ENCODE results near the gene TGFBR3.

Gene TGFBR3

GRCh38 chr1:91830242-91831131 is 55.5 kb downstream of the TGFBR3 start:
- no peak overlapping the region for H3K4me3 Mint-ChIP-seq
- peaks cover 10% of the 10 kb centered on the region for H3K4me1 Mint-ChIP-seq (ENCODE audit: low read depth)
- H3K9me3 Mint-ChIP-seq = no peaks in the 10 kb centered on the region
- H3K36me3 Mint-ChIP-seq (ENCODE audit: low read depth) = no peaks in the 10 kb centered on the region
- H3K27me3 Mint-ChIP-seq (ENCODE audit: low read depth) = peaks cover 6% of the 10 kb centered on the region
- H3K27ac Mint-ChIP-seq = no peak overlapping the region

- no peak overlapping the region for H3K4me3 Mint-ChIP-seq
- no peaks in the 10 kb centered on the region for H3K9me3 Mint-ChIP-seq
- peaks cover 10% of the 10 kb centered on the region for H3K4me1 Mint-ChIP-seq (ENCODE audit: low read depth)
- H3K27me3 Mint-ChIP-seq (ENCODE audit: low read depth) = no peaks in the 10 kb centered on the region
- no peak overlapping the region for H3K27ac Mint-ChIP-seq
- no peaks in the 10 kb centered on the region for H3K36me3 Mint-ChIP-seq (ENCODE audit: low read depth)
Observed at GRCh38 chr1:91829293-91830153, 56.4 kb downstream of the TGFBR3 start.

- no peaks in the 10 kb centered on the region for H3K27me3 Mint-ChIP-seq (ENCODE audit: low read depth)
- peaks cover 10% of the 10 kb centered on the region for H3K4me1 Mint-ChIP-seq (ENCODE audit: low read depth)
- no peaks in the 10 kb centered on the region for H3K9me3 Mint-ChIP-seq
- no peaks in the 10 kb centered on the region for H3K36me3 Mint-ChIP-seq (ENCODE audit: low read depth)
- no peak overlapping the region for H3K27ac Mint-ChIP-seq
- H3K4me3 Mint-ChIP-seq = no peak overlapping the region
Observed at GRCh38 chr1:91828583-91829281, 57.2 kb downstream of the TGFBR3 start.

GRCh38 chr1:91827459-91828321 is 58.3 kb downstream of the TGFBR3 start:
- H3K4me1 Mint-ChIP-seq (ENCODE audit: low read depth) = peaks cover 10% of the 10 kb centered on the region
- H3K4me3 Mint-ChIP-seq = no peak overlapping the region
- no peak overlapping the region for H3K27ac Mint-ChIP-seq

GRCh38 chr1:91827087-91827458 is 58.9 kb downstream of the TGFBR3 start:
- no peaks in the 10 kb centered on the region for H3K27me3 Mint-ChIP-seq (ENCODE audit: low read depth)
- no peak overlapping the region for H3K27ac Mint-ChIP-seq
- H3K4me3 Mint-ChIP-seq = no peak overlapping the region
- H3K9me3 Mint-ChIP-seq = no peaks in the 10 kb centered on the region
- H3K4me1 Mint-ChIP-seq (ENCODE audit: low read depth) = peaks cover 13% of the 10 kb centered on the region
- no peaks in the 10 kb centered on the region for H3K36me3 Mint-ChIP-seq (ENCODE audit: low read depth)

More at GRCh38 chr1:91827459-91828321, 58.3 kb downstream of the TGFBR3 start:
- Mint-ChIP-seq H3K9me3 (no peaks in the 10 kb centered on the region), H3K27me3 (ENCODE audit: low read depth) (no peaks in the 10 kb centered on the region), H3K36me3 (ENCODE audit: low read depth) (no peaks in the 10 kb centered on the region)

- H3K4me1 Mint-ChIP-seq (ENCODE audit: low read depth) = peaks cover 13% of the 10 kb centered on the region
Observed at GRCh38 chr1:91826649-91827048, 59.3 kb downstream of the TGFBR3 start.

GRCh38 chr1:91826248-91826647 is 59.7 kb downstream of the TGFBR3 start:
- H3K27ac Mint-ChIP-seq = no peak overlapping the region
- no peak overlapping the region for H3K4me3 Mint-ChIP-seq
- H3K36me3 Mint-ChIP-seq (ENCODE audit: low read depth) = no peaks in the 10 kb centered on the region
- no peaks in the 10 kb centered on the region for H3K27me3 Mint-ChIP-seq (ENCODE audit: low read depth)
- peaks cover 15% of the 10 kb centered on the region for H3K4me1 Mint-ChIP-seq (ENCODE audit: low read depth)
- H3K9me3 Mint-ChIP-seq = no peaks in the 10 kb centered on the region

More at GRCh38 chr1:91826649-91827048, 59.3 kb downstream of the TGFBR3 start:
- H3K36me3 Mint-ChIP-seq (ENCODE audit: low read depth) = no peaks in the 10 kb centered on the region
- no peaks in the 10 kb centered on the region for H3K9me3 Mint-ChIP-seq
- no peaks in the 10 kb centered on the region for H3K27me3 Mint-ChIP-seq (ENCODE audit: low read depth)
- no peak overlapping the region for H3K27ac Mint-ChIP-seq
- no peak overlapping the region for H3K4me3 Mint-ChIP-seq

GRCh38 chr1:91821126-91821868 is 64.7 kb downstream of the TGFBR3 start:
- Mint-ChIP-seq H3K4me1 (ENCODE audit: low read depth) (peaks cover 20% of the 10 kb centered on the region), H3K4me3 (no peak overlapping the region), H3K36me3 (ENCODE audit: low read depth) (peaks cover 4% of the 10 kb centered on the region), H3K9me3 (no peaks in the 10 kb centered on the region), H3K27ac (no peak overlapping the region), H3K27me3 (ENCODE audit: low read depth) (peaks cover 3% of the 10 kb centered on the region)

- Mint-ChIP-seq H3K4me1 (ENCODE audit: low read depth) (peaks cover 24% of the 10 kb centered on the region), H3K36me3 (ENCODE audit: low read depth) (peaks cover 4% of the 10 kb centered on the region), H3K27me3 (ENCODE audit: low read depth) (peaks cover 3% of the 10 kb centered on the region), H3K4me3 (no peak overlapping the region), H3K27ac (no peak overlapping the region), H3K9me3 (no peaks in the 10 kb centered on the region)
Observed at GRCh38 chr1:91819038-91819788, 66.7 kb downstream of the TGFBR3 start.

GRCh38 chr1:91818713-91818975 is 67.3 kb downstream of the TGFBR3 start:
- H3K4me3 Mint-ChIP-seq = no peak overlapping the region
- H3K9me3 Mint-ChIP-seq = no peaks in the 10 kb centered on the region
- H3K4me1 Mint-ChIP-seq (ENCODE audit: low read depth) = peaks cover 24% of the 10 kb centered on the region
- no peak overlapping the region for H3K27ac Mint-ChIP-seq
- H3K27me3 Mint-ChIP-seq (ENCODE audit: low read depth) = peaks cover 3% of the 10 kb centered on the region
- H3K36me3 Mint-ChIP-seq (ENCODE audit: low read depth) = peaks cover 4% of the 10 kb centered on the region

- Mint-ChIP-seq H3K36me3 (ENCODE audit: low read depth) (peaks cover 4% of the 10 kb centered on the region), H3K4me3 (no peak overlapping the region), H3K4me1 (ENCODE audit: low read depth) (peaks cover 26% of the 10 kb centered on the region), H3K27ac (no peak overlapping the region), H3K9me3 (no peaks in the 10 kb centered on the region), H3K27me3 (ENCODE audit: low read depth) (peaks cover 3% of the 10 kb centered on the region)
Observed at GRCh38 chr1:91817211-91817905, 68.6 kb downstream of the TGFBR3 start.

- H3K27ac Mint-ChIP-seq = no peak overlapping the region
- no peaks in the 10 kb centered on the region for H3K9me3 Mint-ChIP-seq
- peaks cover 4% of the 10 kb centered on the region for H3K36me3 Mint-ChIP-seq (ENCODE audit: low read depth)
- H3K27me3 Mint-ChIP-seq (ENCODE audit: low read depth) = peaks cover 9% of the 10 kb centered on the region
- no peak overlapping the region for H3K4me3 Mint-ChIP-seq
- H3K4me1 Mint-ChIP-seq (ENCODE audit: low read depth) = peaks cover 31% of the 10 kb centered on the region
Observed at GRCh38 chr1:91816031-91816430, 69.9 kb downstream of the TGFBR3 start.

All from T-helper 1 cell treated with Interleukin-12 subunit alpha and Interleukin-12 subunit beta and Interleukin-4 antibody, amounts not matched to agents 30 μg/mL and 1 μg/mL, for 36 hours (primary cell).